Mesothelial cell of epicardium (in vitro differentiated cells): ENCODE data around the gene UQCRC1. TPM values are rescaled to one million over a fixed set of nuclear protein-coding genes. Genes with fewer than 3 reads are reported as not detected.

Experiments used
- DNase-seq, 2 experiments: peaks; one replicate each; pipeline ENCODE4 v3.0.0; 2021; ENCODE audit warnings: low spot score in 2 of 2; ENCODE audit not compliant: unreplicated experiment in 2 of 2
- H3K27ac Mint-ChIP-seq: 2 replicates; pipeline ENCODE4 v1.8.0; 2021; ENCODE audit warnings: mixed read lengths
- H3K27me3 Mint-ChIP-seq: 2 replicates; pipeline ENCODE4 v1.8.0; 2021; ENCODE audit warnings: low read depth, mixed read lengths
- H3K36me3 Mint-ChIP-seq: 2 replicates; pipeline ENCODE4 v1.8.0; 2021; ENCODE audit warnings: mixed read lengths
- H3K4me1 Mint-ChIP-seq: 2 replicates; pipeline ENCODE4 v1.8.0; 2021; ENCODE audit warnings: mixed read lengths
- H3K4me3 Mint-ChIP-seq: 2 replicates; pipeline ENCODE4 v1.8.0; 2021; ENCODE audit warnings: mild to moderate bottlenecking, moderate library complexity, mixed read lengths
- H3K9me3 Mint-ChIP-seq: 2 replicates; pipeline ENCODE4 v1.8.0; 2021; ENCODE audit warnings: mixed read lengths
- CTCF ChIP-seq: fragments of 200-600 bp; sonication (generic); IDR thresholded peaks from one replicate; pipeline ENCODE4 v1.5.0; 2021; ENCODE audit warnings: antibody characterized with exemption; ENCODE audit not compliant: unreplicated experiment
- total RNA-seq: library from RNA; stranded (reverse); gene quantifications from 3 replicates; pipeline ENCODE4 v1.2.1, GENCODE V29; 2021

The UQCRC1 gene
- total RNA-seq, 1 donor from 2014 or later, result 171 TPM

- Mint-ChIP-seq H3K4me3 (peak overlapping the region; percentile 83), H3K4me1 (peaks cover 21% of the 10 kb centered on the region)
These were observed 26.8 kb upstream of the UQCRC1 start for GRCh38 chr3:48636149-48636655.

GRCh38 chr3:48635222-48636021, 26.0 kb upstream of the UQCRC1 start, which contains the start of gene SLC26A6:
SLC26A6 (minus strand) TSS chr3:48635461; CDS start chr3:48635393, 68 bp downstream.
- Mint-ChIP-seq H3K4me3 (peak within 1 kb of the TSS; percentile 83), H3K27ac (peak within 1 kb of the TSS; percentile 69), H3K27me3 (peaks cover 1% of the 10 kb centered on the region), H3K4me1 (peaks cover 21% of the 10 kb centered on the region), H3K9me3 (no peaks in the 10 kb centered on the region), H3K36me3 (peaks cover 7% of the 10 kb centered on the region)
- TF ChIP-seq CTCF, result peak; percentile 28
- DNase-seq, result peak; percentile 95 to 96

More at GRCh38 chr3:48636149-48636655, 26.8 kb upstream of the UQCRC1 start:
- H3K9me3 Mint-ChIP-seq, result no peaks in the 10 kb centered on the region
- DNase-seq, result no peak
- peaks cover 7% of the 10 kb centered on the region for H3K36me3 Mint-ChIP-seq
- TF ChIP-seq CTCF, result no peak
- H3K27ac Mint-ChIP-seq, result peak overlapping the region; percentile 12
- peaks cover 1% of the 10 kb centered on the region for H3K27me3 Mint-ChIP-seq

GRCh38 chr3:48634661-48635221, 25.3 kb upstream of the UQCRC1 start:
- peaks cover 8% of the 10 kb centered on the region for H3K36me3 Mint-ChIP-seq
- H3K4me3 Mint-ChIP-seq, result peak overlapping the region; percentile 83
- TF ChIP-seq CTCF, result no peak
- peak in 1 of 2 experiments; percentile 51 for DNase-seq
- no peaks in the 10 kb centered on the region for H3K9me3 Mint-ChIP-seq
- no peak overlapping the region for H3K27ac Mint-ChIP-seq
- H3K27me3 Mint-ChIP-seq, result peaks cover 1% of the 10 kb centered on the region
- H3K4me1 Mint-ChIP-seq, result peaks cover 21% of the 10 kb centered on the region

DNA sequence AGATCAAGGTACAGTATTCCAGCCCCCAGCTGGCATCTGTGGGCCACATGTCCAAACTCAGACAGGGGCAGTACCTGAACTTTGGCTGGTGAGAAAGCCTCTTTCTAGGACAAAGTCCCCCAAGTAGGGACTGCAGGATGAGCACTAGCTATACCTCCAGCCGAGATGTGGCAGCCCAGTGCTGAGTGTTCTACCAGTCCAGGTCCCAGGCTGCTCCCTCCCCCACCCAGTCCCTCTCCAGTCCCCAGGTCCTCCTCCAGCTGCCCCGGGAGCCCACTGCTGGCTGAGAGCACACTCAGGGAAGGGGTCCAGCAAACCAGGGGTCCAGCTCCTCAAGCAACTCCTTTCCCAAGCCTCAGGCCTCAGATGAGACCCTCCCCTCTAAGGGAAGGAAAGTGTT, 24.3 kb upstream of the UQCRC1 start:
- peaks cover 10% of the 10 kb centered on the region for H3K36me3 Mint-ChIP-seq
- no peaks in the 10 kb centered on the region for H3K9me3 Mint-ChIP-seq
- H3K27me3 Mint-ChIP-seq, result peaks cover 1% of the 10 kb centered on the region
- H3K4me1 Mint-ChIP-seq, result peaks cover 21% of the 10 kb centered on the region
- no peak for DNase-seq
- peak overlapping the region; percentile 83 for H3K4me3 Mint-ChIP-seq
- no peak for TF ChIP-seq CTCF
- H3K27ac Mint-ChIP-seq, result no peak overlapping the region

GRCh38 chr3:48633256-48633655, 23.8 kb upstream of the UQCRC1 start:
- no peak overlapping the region for H3K4me3 Mint-ChIP-seq

More at GRCh38 chr3:48633256-48633655, 23.8 kb upstream of the UQCRC1 start:
- no peak for DNase-seq
- Mint-ChIP-seq H3K4me1 (peaks cover 21% of the 10 kb centered on the region), H3K27ac (no peak overlapping the region), H3K27me3 (peaks cover 1% of the 10 kb centered on the region), H3K9me3 (no peaks in the 10 kb centered on the region), H3K36me3 (peaks cover 10% of the 10 kb centered on the region)
- no peak for TF ChIP-seq CTCF
